Calu3 (cell line): ENCODE results near the gene MRPL11. TPM values are rescaled to one million over a fixed set of nuclear protein-coding genes. Genes with fewer than 3 reads are reported as not detected.
A peak's percentile ranks its signal among the peaks of the same experiment; 100 is the strongest.

Source experiments
- BruUV-seq: library from RNA; stranded (reverse); fragments of 400-500 nt; replicated peaks from 2 replicates; lab custom pipeline; 2021; lab: Mats Ljungman, UMichigan
- CTCF ChIA-PET: fragments of 300-600 bp; sonication (Branson Sonifier 250); formaldehyde crosslinking; loops from one replicate; lab custom pipeline; 2022; ENCODE audit warnings: antibody characterized with exemption; lab: Charles Lee
- DNase-seq: peaks from one replicate; pipeline ENCODE4 v3.0.0; 2022
- H3K27ac Mint-ChIP-seq: one replicate; pipeline ENCODE4 v1.8.0; 2022; ENCODE audit warnings: mixed read lengths; ENCODE audit not compliant: unreplicated experiment
- H3K27me3 Mint-ChIP-seq: one replicate; pipeline ENCODE4 v1.8.0; 2022; ENCODE audit warnings: mixed read lengths; ENCODE audit not compliant: unreplicated experiment
- H3K36me3 Mint-ChIP-seq: one replicate; pipeline ENCODE4 v1.8.0; 2022; ENCODE audit warnings: mild to moderate bottlenecking, moderate library complexity, mixed read lengths; ENCODE audit not compliant: insufficient read depth, unreplicated experiment
- H3K4me1 Mint-ChIP-seq: one replicate; pipeline ENCODE4 v1.8.0; 2022; ENCODE audit warnings: mild to moderate bottlenecking, low read depth, mixed read lengths; ENCODE audit not compliant: unreplicated experiment
- H3K4me3 Mint-ChIP-seq: one replicate; pipeline ENCODE4 v1.8.0; 2022; ENCODE audit warnings: mild to moderate bottlenecking, low read depth, moderate library complexity, mixed read lengths; ENCODE audit not compliant: unreplicated experiment
- H3K9me3 Mint-ChIP-seq: one replicate; pipeline ENCODE4 v1.8.0; 2022; ENCODE audit warnings: low read depth, mixed read lengths; ENCODE audit not compliant: unreplicated experiment
- CTCF ChIP-seq: fragments of 200-600 bp; IDR thresholded peaks from one replicate; pipeline ENCODE4 v1.8.0; 2022; ENCODE audit warnings: antibody characterized with exemption; ENCODE audit not compliant: unreplicated experiment
- intact Hi-C: fragments of 100-400 bp; cut with micrococcal nuclease; formaldehyde crosslinking; loops from one replicate; pipeline ENCODE4 v1.10.0; 2022; ENCODE audit not compliant: unreplicated experiment
- total RNA-seq: library from RNA; stranded (reverse); gene quantifications from 2 replicates; pipeline ENCODE4 v1.2.3, GENCODE V29; 2022

Gene MRPL11
- total RNA-seq, 1 experiment from 2014 or later: 79.6 TPM

- Mint-ChIP-seq H3K27me3 (peaks cover 34% of the 10 kb centered on the region), H3K4me3 (no peak overlapping the region), H3K27ac (no peak overlapping the region), H3K36me3 (no peaks in the 10 kb centered on the region), H3K9me3 (no peaks in the 10 kb centered on the region), H3K4me1 (no peaks in the 10 kb centered on the region)
- no TSS peak for BruUV-seq
- no peak for TF ChIP-seq CTCF
- intact Hi-C loops: no loop called here
- CTCF ChIA-PET: no interaction called here
- no peak for DNase-seq
Observed at GRCh38 chr11:66393954-66394353, 44.7 kb downstream of the MRPL11 start.

GRCh38 chr11:66391322-66391721 is 47.3 kb downstream of the MRPL11 start:
- TF ChIP-seq CTCF: no peak
- no peak for DNase-seq
- intact Hi-C loops: no loop called here
- Mint-ChIP-seq H3K9me3 (no peaks in the 10 kb centered on the region), H3K27me3 (peaks cover 25% of the 10 kb centered on the region), H3K27ac (no peak overlapping the region), H3K4me3 (no peak overlapping the region), H3K36me3 (no peaks in the 10 kb centered on the region), H3K4me1 (peaks cover 3% of the 10 kb centered on the region)
- no TSS peak for BruUV-seq
- CTCF ChIA-PET: no interaction called here

GRCh38 chr11:66388780-66389386 is 49.8 kb downstream of the MRPL11 start:
- Mint-ChIP-seq H3K4me3 (no peak overlapping the region), H3K27me3 (peaks cover 21% of the 10 kb centered on the region), H3K9me3 (no peaks in the 10 kb centered on the region), H3K27ac (no peak overlapping the region), H3K4me1 (peaks cover 8% of the 10 kb centered on the region), H3K36me3 (no peaks in the 10 kb centered on the region)
- peak; percentile 80 for DNase-seq
- intact Hi-C loops: loop anchor here (2.0 kb wide), 1 partner anchor 78 kb away; no protein-coding TSS in a partner anchor
- no TSS peak for BruUV-seq
- CTCF ChIA-PET: interaction anchor here (0.5 to 1.7 kb wide), 8 partner anchors 9 to 290 kb away, joined by 3 to 23 read pairs (median 3); partner anchors contain the start of genes PELI3 and RIN1
- peak; percentile 66 for TF ChIP-seq CTCF

- TF ChIP-seq CTCF: peak; percentile 86
- DNase-seq: peak; percentile 87
- H3K4me3 Mint-ChIP-seq: peak overlapping the region; percentile 41
- no TSS peak for BruUV-seq
- CTCF ChIA-PET: interaction anchor here (0.6 to 2.2 kb wide), 13 partner anchors 9 to 292 kb away, joined by 3 to 14 read pairs (median 5); partner anchors contain the start of genes B4GAT1, BRMS1, MRPL11 and RBM4B
- peaks cover 21% of the 10 kb centered on the region for H3K27me3 Mint-ChIP-seq
- intact Hi-C loops: no loop called here
- no peaks in the 10 kb centered on the region for H3K36me3 Mint-ChIP-seq
- H3K4me1 Mint-ChIP-seq: peaks cover 8% of the 10 kb centered on the region
- H3K9me3 Mint-ChIP-seq: no peaks in the 10 kb centered on the region
- no peak overlapping the region for H3K27ac Mint-ChIP-seq
Observed at GRCh38 chr11:66386171-66387069, 52.2 kb downstream of the MRPL11 start.

Other genes starting within 250 kb of the MRPL11 start
- 41.7 and 46.7 TPM in 2 replicates for gene KLC2, start 181.1 kb downstream of the MRPL11 start, total RNA-seq
- 144 and 146 TPM in 2 replicates for gene RAB1B, start 170.2 kb downstream of the MRPL11 start, total RNA-seq
- gene CNIH2, start 160.7 kb downstream of the MRPL11 start, total RNA-seq: 2.9 and 3.5 TPM in 2 replicates
- gene YIF1A, start 149.7 kb downstream of the MRPL11 start, total RNA-seq: 98.8 and 106 TPM in 2 replicates
- 1.4 and 3.0 TPM in 2 replicates for gene TMEM151A, start 147.0 kb downstream of the MRPL11 start, total RNA-seq
- gene CD248, start 121.8 kb downstream of the MRPL11 start, total RNA-seq: not detected in 2 replicates
- gene RIN1, start 102.4 kb downstream of the MRPL11 start, total RNA-seq: 17.6 and 23.7 TPM in 2 replicates
- 48.1 and 51.0 TPM in 2 replicates for gene BRMS1, start 93.7 kb downstream of the MRPL11 start, total RNA-seq
- gene B4GAT1, start 91.2 kb downstream of the MRPL11 start, total RNA-seq: 11.8 and 12.2 TPM in 2 replicates
- 37.7 and 40.4 TPM in 2 replicates for gene SLC29A2, start 67.1 kb downstream of the MRPL11 start, total RNA-seq
- gene NPAS4, start 17.8 kb downstream of the MRPL11 start, total RNA-seq: not detected in 2 replicates
- 7.6 and 8.1 TPM in 2 replicates for gene PELI3, start 28.1 kb upstream of the MRPL11 start, total RNA-seq
- 57.4 and 58.0 TPM in 2 replicates for gene DPP3, start 41.6 kb upstream of the MRPL11 start, total RNA-seq
- gene BBS1, start 71.8 kb upstream of the MRPL11 start, total RNA-seq: 32.2 and 38.2 TPM in 2 replicates
- gene ZDHHC24, start 107.2 kb upstream of the MRPL11 start, total RNA-seq: 15.1 and 17.3 TPM in 2 replicates
- not detected in 2 replicates for gene ACTN3, start 108.1 kb upstream of the MRPL11 start, total RNA-seq
- gene CTSF, start 129.8 kb upstream of the MRPL11 start, total RNA-seq: 1.7 TPM in 2 replicates
- gene CCDC87, start 154.2 kb upstream of the MRPL11 start, total RNA-seq: 0.91 and 1.0 TPM in 2 replicates
- 33.2 and 34.2 TPM in 2 replicates for gene CCS, start 154.3 kb upstream of the MRPL11 start, total RNA-seq
- 102 and 107 TPM in 2 replicates for gene RBM14, start 177.8 kb upstream of the MRPL11 start, total RNA-seq
- 137 and 144 TPM in 2 replicates for gene RBM4, start 199.9 kb upstream of the MRPL11 start, total RNA-seq
- gene RBM4B, start 239.0 kb upstream of the MRPL11 start, total RNA-seq: 20.3 and 23.0 TPM in 2 replicates